SK-N-SH treated with all-trans-retinoic acid at 6 μM for 48 hours (cell line): ENCODE data around the gene NT5C3A.

Source experiments
- RARB ChIP-seq: fragments of 250-450 bp; sonication (Bioruptor Pico); IDR thresholded peaks from 2 replicates; pipeline ENCODE4 v1.8.0; 2021; ENCODE audit warnings: mild to moderate bottlenecking, moderate library complexity
- TOX ChIP-seq: fragments of 250-450 bp; sonication (Bioruptor Pico); IDR thresholded peaks from 2 replicates; pipeline ENCODE4 v1.8.0; 2021; ENCODE audit warnings: mild to moderate bottlenecking, moderate library complexity, borderline replicate concordance
- TSHZ2 ChIP-seq: fragments of 250-450 bp; sonication (Bioruptor Pico); IDR thresholded peaks from 2 replicates; pipeline ENCODE4 v1.5.0; 2020; ENCODE audit warnings: mild to moderate bottlenecking, moderate library complexity
- ZFP3 ChIP-seq: fragments of 250-450 bp; sonication (Bioruptor Pico); IDR thresholded peaks from 2 replicates; pipeline ENCODE4 v1.5.0; 2020; ENCODE audit warnings: mild to moderate bottlenecking, moderate library complexity
- TF ChIP-seq, protein P1 (sequence below): fragments of 250-450 bp; sonication (Bioruptor Pico); IDR thresholded peaks from 2 replicates; pipeline ENCODE4 v1.5.1; 2020; ENCODE audit warnings: low read depth, mild to moderate bottlenecking, moderate library complexity
- TF ChIP-seq, protein P2 (sequence below): fragments of 250-450 bp; sonication (Bioruptor Pico); IDR thresholded peaks from 2 replicates; pipeline ENCODE4 v1.8.0; 2020; ENCODE audit warnings: mild to moderate bottlenecking, moderate library complexity, borderline replicate concordance
- TF ChIP-seq, protein P3 (sequence below): fragments of 250-450 bp; sonication (Bioruptor Pico); IDR thresholded peaks from 2 replicates; pipeline ENCODE4 v1.5.1; 2021; ENCODE audit warnings: mild to moderate bottlenecking, moderate library complexity

- TF ChIP-seq, protein P1, sequence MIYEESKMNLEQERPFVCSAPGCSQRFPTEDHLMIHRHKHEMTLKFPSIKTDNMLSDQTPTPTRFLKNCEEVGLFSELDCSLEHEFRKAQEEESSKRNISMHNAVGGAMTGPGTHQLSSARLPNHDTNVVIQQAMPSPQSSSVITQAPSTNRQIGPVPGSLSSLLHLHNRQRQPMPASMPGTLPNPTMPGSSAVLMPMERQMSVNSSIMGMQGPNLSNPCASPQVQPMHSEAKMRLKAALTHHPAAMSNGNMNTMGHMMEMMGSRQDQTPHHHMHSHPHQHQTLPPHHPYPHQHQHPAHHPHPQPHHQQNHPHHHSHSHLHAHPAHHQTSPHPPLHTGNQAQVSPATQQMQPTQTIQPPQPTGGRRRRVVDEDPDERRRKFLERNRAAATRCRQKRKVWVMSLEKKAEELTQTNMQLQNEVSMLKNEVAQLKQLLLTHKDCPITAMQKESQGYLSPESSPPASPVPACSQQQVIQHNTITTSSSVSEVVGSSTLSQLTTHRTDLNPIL (CRISPR knock-in tag): no peak
- TF ChIP-seq, protein P2, sequence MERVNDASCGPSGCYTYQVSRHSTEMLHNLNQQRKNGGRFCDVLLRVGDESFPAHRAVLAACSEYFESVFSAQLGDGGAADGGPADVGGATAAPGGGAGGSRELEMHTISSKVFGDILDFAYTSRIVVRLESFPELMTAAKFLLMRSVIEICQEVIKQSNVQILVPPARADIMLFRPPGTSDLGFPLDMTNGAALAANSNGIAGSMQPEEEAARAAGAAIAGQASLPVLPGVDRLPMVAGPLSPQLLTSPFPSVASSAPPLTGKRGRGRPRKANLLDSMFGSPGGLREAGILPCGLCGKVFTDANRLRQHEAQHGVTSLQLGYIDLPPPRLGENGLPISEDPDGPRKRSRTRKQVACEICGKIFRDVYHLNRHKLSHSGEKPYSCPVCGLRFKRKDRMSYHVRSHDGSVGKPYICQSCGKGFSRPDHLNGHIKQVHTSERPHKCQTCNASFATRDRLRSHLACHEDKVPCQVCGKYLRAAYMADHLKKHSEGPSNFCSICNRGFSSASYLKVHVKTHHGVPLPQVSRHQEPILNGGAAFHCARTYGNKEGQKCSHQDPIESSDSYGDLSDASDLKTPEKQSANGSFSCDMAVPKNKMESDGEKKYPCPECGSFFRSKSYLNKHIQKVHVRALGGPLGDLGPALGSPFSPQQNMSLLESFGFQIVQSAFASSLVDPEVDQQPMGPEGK (CRISPR knock-in tag): no peak
- TF ChIP-seq RARB (CRISPR knock-in tag) (no peak), TSHZ2 (CRISPR knock-in tag) (no peak), ZFP3 (no peak), TOX (CRISPR knock-in tag) (no peak)
- TF ChIP-seq, protein P3, sequence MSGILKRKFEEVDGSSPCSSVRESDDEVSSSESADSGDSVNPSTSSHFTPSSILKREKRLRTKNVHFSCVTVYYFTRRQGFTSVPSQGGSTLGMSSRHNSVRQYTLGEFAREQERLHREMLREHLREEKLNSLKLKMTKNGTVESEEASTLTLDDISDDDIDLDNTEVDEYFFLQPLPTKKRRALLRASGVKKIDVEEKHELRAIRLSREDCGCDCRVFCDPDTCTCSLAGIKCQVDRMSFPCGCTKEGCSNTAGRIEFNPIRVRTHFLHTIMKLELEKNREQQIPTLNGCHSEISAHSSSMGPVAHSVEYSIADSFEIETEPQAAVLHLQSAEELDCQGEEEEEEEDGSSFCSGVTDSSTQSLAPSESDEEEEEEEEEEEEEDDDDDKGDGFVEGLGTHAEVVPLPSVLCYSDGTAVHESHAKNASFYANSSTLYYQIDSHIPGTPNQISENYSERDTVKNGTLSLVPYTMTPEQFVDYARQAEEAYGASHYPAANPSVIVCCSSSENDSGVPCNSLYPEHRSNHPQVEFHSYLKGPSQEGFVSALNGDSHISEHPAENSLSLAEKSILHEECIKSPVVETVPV (CRISPR knock-in tag): no peak
These were observed 47.2 kb upstream of the NT5C3A start for GRCh38 chr7:33109758-33110238.
